ENCODE results near the gene FTSJ1. TPM values are rescaled to one million over a fixed set of nuclear protein-coding genes. Genes with fewer than 3 reads are reported as not detected.

Gene FTSJ1
- total RNA-seq, 8 experiments from 2014 or later: 29.8 to 52.9 (median 43.2) TPM

- peaks cover 0 to 20% of the 10 kb centered on the region in 2 donors for H3K4me1 ChIP-seq (replicated peaks in 1 of 2)
- in situ Hi-C loops (cut with MboI; ENCODE audit: low pct_unique_long_range_greater_than_20kb in 2 of 9, low sequenced_read_pairs in 9 of 9, unreplicated experiment in 9 of 9): no loop called here
- peak in 3 of 8 experiments; percentile 16 to 25 (median 24) for ATAC-seq (replicated peaks in 6 of 8)
- H3K4me3 ChIP-seq: no peak overlapping the region
- H3K27ac ChIP-seq: no peak overlapping the region
- WGBS, 10 experiments: 0 to 44% (median 0%) methylated on average over 1 to 4 of the region's 10 CpGs; no CpG with 5 or more reads in 7 of the 10 experiments
Measured at GRCh38 chrX:48474127-48474526, 1.9 kb upstream of the FTSJ1 start.

GRCh38 chrX:48474581-48474980 is 1.4 kb upstream of the FTSJ1 start:
- H3K4me1 ChIP-seq (replicated peaks in 1 of 2): peaks cover 0 to 19% of the 10 kb centered on the region in 2 donors
- in situ Hi-C loops (cut with MboI; ENCODE audit: low pct_unique_long_range_greater_than_20kb in 2 of 9, low sequenced_read_pairs in 9 of 9, unreplicated experiment in 9 of 9): no loop called here
- H3K27ac ChIP-seq: no peak overlapping the region
- H3K4me3 ChIP-seq: no peak overlapping the region
- 33% methylated on average over 1 of the region's 6 CpGs; no CpG with 5 or more reads in 9 of the 10 experiments for WGBS, 10 experiments
- ATAC-seq (replicated peaks in 6 of 8): no peak

GRCh38 chrX:48475296-48475695 is 703 bp upstream of the FTSJ1 start:
- peak overlapping the region in 1 of 2 donors; percentile 21 for H3K27ac ChIP-seq
- peaks cover 0 to 19% of the 10 kb centered on the region in 2 donors for H3K4me1 ChIP-seq (replicated peaks in 1 of 2)
- ATAC-seq (replicated peaks in 6 of 8): no peak
- H3K4me3 ChIP-seq: peak overlapping the region; percentile 48 to 100 (median 77)
- WGBS, 10 experiments: no CpG with 5 or more reads among the region's 5 CpGs
- in situ Hi-C loops (cut with MboI; ENCODE audit: low pct_unique_long_range_greater_than_20kb in 2 of 9, low sequenced_read_pairs in 9 of 9, unreplicated experiment in 9 of 9): loop anchor here in 1 of 9 experiments (25.0 kb wide), 1 partner anchor 388 kb away; no protein-coding TSS in a partner anchor

- 6 to 94% (median 39%) methylated on average over 1 to 4 of the region's 4 CpGs; no CpG with 5 or more reads in 3 of the 10 experiments for WGBS, 10 experiments
- ATAC-seq (replicated peaks in 6 of 8): no peak
- in situ Hi-C loops (cut with MboI; ENCODE audit: low pct_unique_long_range_greater_than_20kb in 2 of 9, low sequenced_read_pairs in 9 of 9, unreplicated experiment in 9 of 9): loop anchor here in 1 of 9 experiments (25.0 kb wide), 1 partner anchor 390 kb away; no protein-coding TSS in a partner anchor
- Histone ChIP-seq H3K4me3 (peak overlapping the region; percentile 48 to 100 (median 77)), H3K27ac (peak overlapping the region in 1 of 2 donors; percentile 86), H3K4me1 (replicated peaks in 1 of 2) (peaks cover 0 to 19% of the 10 kb centered on the region in 2 donors)
Measured at GRCh38 chrX:48476919-48477318, 920 bp downstream of the FTSJ1 start.

- Histone ChIP-seq H3K27ac (no peak overlapping the region), H3K4me3 (no peak overlapping the region), H3K4me1 (replicated peaks in 1 of 2) (peaks cover 0 to 13% of the 10 kb centered on the region in 2 donors)
- ATAC-seq (replicated peaks in 6 of 8): no peak
- in situ Hi-C loops (cut with MboI; ENCODE audit: low pct_unique_long_range_greater_than_20kb in 2 of 9, low sequenced_read_pairs in 9 of 9, unreplicated experiment in 9 of 9): loop anchor here in 1 of 9 experiments (25.0 kb wide), 1 partner anchor 391 kb away; no protein-coding TSS in a partner anchor
- 80% methylated on average over 2 of the region's 19 CpGs; no CpG with 5 or more reads in 9 of the 10 experiments for WGBS, 10 experiments
Measured at GRCh38 chrX:48477960-48478755, 2.2 kb downstream of the FTSJ1 start.

- in situ Hi-C loops (cut with MboI; ENCODE audit: low pct_unique_long_range_greater_than_20kb in 2 of 9, low sequenced_read_pairs in 9 of 9, unreplicated experiment in 9 of 9): loop anchor here in 1 of 9 experiments (25.0 kb wide), 1 partner anchor 392 kb away; no protein-coding TSS in a partner anchor
- H3K27ac ChIP-seq: no peak overlapping the region
- H3K4me1 ChIP-seq (replicated peaks in 1 of 2): peaks cover 0 to 8% of the 10 kb centered on the region in 2 donors
- no peak overlapping the region for H3K4me3 ChIP-seq
- no peak for ATAC-seq (replicated peaks in 6 of 8)
- WGBS, 10 experiments: 48% methylated on average over 4 of the region's 5 CpGs; no CpG with 5 or more reads in 9 of the 10 experiments
Measured at GRCh38 chrX:48478806-48479205, 2.8 kb downstream of the FTSJ1 start.

- Histone ChIP-seq H3K4me1 (replicated peaks in 1 of 2) (no peaks in the 10 kb centered on the region), H3K4me3 (no peak overlapping the region), H3K27ac (no peak overlapping the region)
- no peak for ATAC-seq (replicated peaks in 6 of 8)
- in situ Hi-C loops (cut with MboI; ENCODE audit: low pct_unique_long_range_greater_than_20kb in 2 of 9, low sequenced_read_pairs in 9 of 9, unreplicated experiment in 9 of 9): loop anchor here in 1 of 9 experiments (25.0 kb wide), 1 partner anchor 393 kb away; no protein-coding TSS in a partner anchor
- WGBS, 10 experiments: 51 to 100% (median 92%) methylated on average over 1 to 3 of the region's 3 CpGs; no CpG with 5 or more reads in 6 of the 10 experiments
Measured at GRCh38 chrX:48480142-48480541, 4.1 kb downstream of the FTSJ1 start.

GRCh38 chrX:48480583-48480982 is 4.6 kb downstream of the FTSJ1 start:
- no peak for ATAC-seq (replicated peaks in 6 of 8)
- WGBS, 10 experiments: 33 to 100% (median 40%) methylated on average over 1 to 2 of the region's 3 CpGs; no CpG with 5 or more reads in 7 of the 10 experiments
- H3K4me1 ChIP-seq (replicated peaks in 1 of 2): no peaks in the 10 kb centered on the region
- in situ Hi-C loops (cut with MboI; ENCODE audit: low pct_unique_long_range_greater_than_20kb in 2 of 9, low sequenced_read_pairs in 9 of 9, unreplicated experiment in 9 of 9): loop anchor here in 1 of 9 experiments (25.0 kb wide), 1 partner anchor 393 kb away; no protein-coding TSS in a partner anchor
- H3K4me3 ChIP-seq: no peak overlapping the region
- H3K27ac ChIP-seq: no peak overlapping the region

- Histone ChIP-seq H3K27ac (no peak overlapping the region), H3K4me1 (replicated peaks in 1 of 2) (no peaks in the 10 kb centered on the region), H3K4me3 (no peak overlapping the region)
- 20 to 62% methylated on average over 1 to 2 of the region's 7 CpGs; no CpG with 5 or more reads in 8 of the 10 experiments for WGBS, 10 experiments
- ATAC-seq (replicated peaks in 6 of 8): no peak
- in situ Hi-C loops (cut with MboI; ENCODE audit: low pct_unique_long_range_greater_than_20kb in 2 of 9, low sequenced_read_pairs in 9 of 9, unreplicated experiment in 9 of 9): loop anchor here in 1 of 9 experiments (25.0 kb wide), 1 partner anchor 395 kb away; no protein-coding TSS in a partner anchor
Measured at GRCh38 chrX:48482526-48482925, 6.5 kb downstream of the FTSJ1 start.

GRCh38 chrX:48487362-48487798 is 11.4 kb downstream of the FTSJ1 start:
- 0 to 100% (median 40%) methylated on average over 1 to 2 of the region's 10 CpGs; no CpG with 5 or more reads in 7 of the 10 experiments for WGBS, 10 experiments
- in situ Hi-C loops (cut with MboI; ENCODE audit: low pct_unique_long_range_greater_than_20kb in 2 of 9, low sequenced_read_pairs in 9 of 9, unreplicated experiment in 9 of 9): loop anchor here in 1 of 9 experiments (25.0 kb wide), 1 partner anchor 400 kb away; no protein-coding TSS in a partner anchor
- no peak overlapping the region for H3K27ac ChIP-seq
- H3K4me3 ChIP-seq: no peak overlapping the region
- H3K4me1 ChIP-seq (replicated peaks in 1 of 2): no peaks in the 10 kb centered on the region
- ATAC-seq (replicated peaks in 6 of 8): peak in 6 of 8 experiments; percentile 12 to 96 (median 65)

GRCh38 chrX:48488034-48488433 is 12.0 kb downstream of the FTSJ1 start:
- Histone ChIP-seq H3K4me3 (no peak overlapping the region), H3K27ac (no peak overlapping the region), H3K4me1 (replicated peaks in 1 of 2) (no peaks in the 10 kb centered on the region)
- no peak for ATAC-seq (replicated peaks in 6 of 8)
- in situ Hi-C loops (cut with MboI; ENCODE audit: low pct_unique_long_range_greater_than_20kb in 2 of 9, low sequenced_read_pairs in 9 of 9, unreplicated experiment in 9 of 9): loop anchor here in 1 of 9 experiments (25.0 kb wide), 1 partner anchor 401 kb away; no protein-coding TSS in a partner anchor
- WGBS, 10 experiments: 41% methylated on average over 3 of the region's 3 CpGs; no CpG with 5 or more reads in 9 of the 10 experiments

- in situ Hi-C loops (cut with MboI; ENCODE audit: low pct_unique_long_range_greater_than_20kb in 2 of 9, low sequenced_read_pairs in 9 of 9, unreplicated experiment in 9 of 9): loop anchor here in 1 of 9 experiments (25.0 kb wide), 1 partner anchor 402 kb away; no protein-coding TSS in a partner anchor
- ATAC-seq (replicated peaks in 6 of 8): no peak
Measured at GRCh38 chrX:48489296-48489695, 13.3 kb downstream of the FTSJ1 start.

GRCh38 chrX:48489892-48490291 is 13.9 kb downstream of the FTSJ1 start:
- no peak for ATAC-seq (replicated peaks in 6 of 8)
- Histone ChIP-seq H3K4me1 (replicated peaks in 1 of 2) (no peaks in the 10 kb centered on the region), H3K27ac (no peak overlapping the region), H3K4me3 (no peak overlapping the region)
- WGBS, 10 experiments: 69% methylated on average over 2 of the region's 2 CpGs; no CpG with 5 or more reads in 9 of the 10 experiments
- in situ Hi-C loops (cut with MboI; ENCODE audit: low pct_unique_long_range_greater_than_20kb in 2 of 9, low sequenced_read_pairs in 9 of 9, unreplicated experiment in 9 of 9): loop anchor here in 1 of 9 experiments (25.0 kb wide), 1 partner anchor 403 kb away; no protein-coding TSS in a partner anchor

More at GRCh38 chrX:48489296-48489695, 13.3 kb downstream of the FTSJ1 start:
- no peak overlapping the region for H3K4me3 ChIP-seq
- no peaks in the 10 kb centered on the region for H3K4me1 ChIP-seq (replicated peaks in 1 of 2)
- no peak overlapping the region for H3K27ac ChIP-seq
- WGBS, 10 experiments: 73 to 80% methylated on average over 1 to 3 of the region's 9 CpGs; no CpG with 5 or more reads in 8 of the 10 experiments

Data from motor neuron (in vitro differentiated cells).